DMS53 treated with DMSO at 0.1 percent for 48 hours (cell line): ENCODE results near the gene EHMT1.
"Not testable (repeated sequence)": the region's sequence is repeated elsewhere in the genome, so short reads cannot be mapped to it uniquely, and the experiment has no call there.

ENCODE experiments used
- DNase-seq: peaks from one replicate; lab custom pipeline; 2025; ENCODE audit not compliant: unreplicated experiment; lab: John Stamatoyannopoulos, UW

Gene EHMT1

GRCh38 chr9:137734181-137734580 lies 115.4 kb downstream of the EHMT1 start:
- DNase-seq = no peak

GRCh38 chr9:137738182-137738696 lies 119.4 kb downstream of the EHMT1 start:
- DNase-seq = not testable (repeated sequence)

- no peak for DNase-seq
Observed at GRCh38 chr9:137738703-137739102, 119.9 kb downstream of the EHMT1 start.

- no peak for DNase-seq
Observed at GRCh38 chr9:137739371-137740309, 120.8 kb downstream of the EHMT1 start.

- DNase-seq = no peak
Observed at GRCh38 chr9:137740312-137740711, 121.5 kb downstream of the EHMT1 start.

- no peak for DNase-seq
Observed at GRCh38 chr9:137741330-137741729, 122.5 kb downstream of the EHMT1 start.

- no peak for DNase-seq
Observed at GRCh38 chr9:137742698-137743097, 123.9 kb downstream of the EHMT1 start.

- no peak for DNase-seq
Observed at GRCh38 chr9:137743695-137744094, 124.9 kb downstream of the EHMT1 start.

- DNase-seq = no peak
Observed at GRCh38 chr9:137744632-137745183, 125.9 kb downstream of the EHMT1 start.

- peak; percentile 89 for DNase-seq
Observed at GRCh38 chr9:137745541-137745991, 126.8 kb downstream of the EHMT1 start.

- DNase-seq = no peak
Observed at GRCh38 chr9:137748311-137748710, 129.5 kb downstream of the EHMT1 start.

GRCh38 chr9:137748741-137749140 lies 129.9 kb downstream of the EHMT1 start:
- no peak for DNase-seq

- DNase-seq = no peak
Observed at GRCh38 chr9:137749511-137749910, 130.7 kb downstream of the EHMT1 start.

- DNase-seq = no peak
Observed at GRCh38 chr9:137750007-137750406, 131.2 kb downstream of the EHMT1 start.

- DNase-seq = no peak
Observed at GRCh38 chr9:137750566-137750965, 131.8 kb downstream of the EHMT1 start.

GRCh38 chr9:137751616-137752015 lies 132.8 kb downstream of the EHMT1 start:
- no peak for DNase-seq

- no peak for DNase-seq
Observed at GRCh38 chr9:137752426-137752825, 133.6 kb downstream of the EHMT1 start.

GRCh38 chr9:137753192-137753765 lies 134.5 kb downstream of the EHMT1 start:
- no peak for DNase-seq

GRCh38 chr9:137755261-137755927 lies 136.6 kb downstream of the EHMT1 start:
- DNase-seq = no peak

GRCh38 chr9:137756045-137756744 lies 137.4 kb downstream of the EHMT1 start:
- DNase-seq = no peak

GRCh38 chr9:137757139-137757538 lies 138.3 kb downstream of the EHMT1 start:
- no peak for DNase-seq
